ENCODE measurements around the gene PARD3. TPM values are rescaled to one million over a fixed set of nuclear protein-coding genes. Genes with fewer than 3 reads are reported as not detected.

The PARD3 gene
- total and polyA plus RNA-seq, 12 donors: 17.0 to 93.8 (median 47.3) TPM

Small RNA genes lying within 50 kb of the gene (small RNA-seq; reads per million reads assigned to genes)
- gene ELOBP4 (0 reads per million in 2 donors), gene RF00019 (0 reads per million in 2 donors), gene RPL37P18 (0 reads per million in 2 donors)
